GM18499 (cell line): ENCODE measurements around the gene RRP1B.

ENCODE experiments used
- ATAC-seq: cut with Tn5 transposase; IDR thresholded peaks from one replicate; pipeline ENCODE4 v1.9.1; 2021; ENCODE audit warnings: moderate number of reproducible peaks; ENCODE audit not compliant: insufficient read depth, unreplicated experiment

The RRP1B gene

GRCh38 chr21:43719748-43720538 lies 60.6 kb downstream of the RRP1B start:
- ATAC-seq: no peak

- no peak for ATAC-seq
Measured at GRCh38 chr21:43720539-43721166, 61.3 kb downstream of the RRP1B start.

- ATAC-seq: no peak
Measured at GRCh38 chr21:43721206-43721605, 61.8 kb downstream of the RRP1B start.

GRCh38 chr21:43721939-43722338 lies 62.6 kb downstream of the RRP1B start:
- ATAC-seq: no peak

GRCh38 chr21:43723648-43724047 lies 64.3 kb downstream of the RRP1B start:
- no peak for ATAC-seq

GRCh38 chr21:43726686-43727518 lies 67.5 kb downstream of the RRP1B start:
- no peak for ATAC-seq

- ATAC-seq: no peak
Measured at GRCh38 chr21:43727519-43728153, 68.3 kb downstream of the RRP1B start.

- ATAC-seq: no peak
Measured at GRCh38 chr21:43728154-43728466, 68.8 kb downstream of the RRP1B start.

GRCh38 chr21:43728467-43729390 lies 69.4 kb downstream of the RRP1B start:
- ATAC-seq: peak; percentile 41

GRCh38 chr21:43731476-43731875 lies 72.1 kb downstream of the RRP1B start:
- no peak for ATAC-seq

GRCh38 chr21:43731891-43732711 lies 72.7 kb downstream of the RRP1B start:
- no peak for ATAC-seq

- no peak for ATAC-seq
Measured at GRCh38 chr21:43733060-43733459, 73.7 kb downstream of the RRP1B start.

GRCh38 chr21:43733529-43734071 lies 74.2 kb downstream of the RRP1B start:
- no peak for ATAC-seq

- ATAC-seq: no peak
Measured at GRCh38 chr21:43734131-43734927, 75.0 kb downstream of the RRP1B start.

- no peak for ATAC-seq
Measured at GRCh38 chr21:43734928-43735229, 75.5 kb downstream of the RRP1B start.

GRCh38 chr21:43735236-43736091 lies 76.1 kb downstream of the RRP1B start:
- no peak for ATAC-seq

- no peak for ATAC-seq
Measured at GRCh38 chr21:43736224-43736883, 77.0 kb downstream of the RRP1B start.
